ENCODE measurements around the gene ARHGAP23.
A peak's percentile ranks its signal among the peaks of the same experiment; 100 is the strongest.
"Not testable (repeated sequence)": the region's sequence is repeated elsewhere in the genome, so short reads cannot be mapped to it uniquely, and the experiment has no call there.

ARHGAP23 gene

DNA sequence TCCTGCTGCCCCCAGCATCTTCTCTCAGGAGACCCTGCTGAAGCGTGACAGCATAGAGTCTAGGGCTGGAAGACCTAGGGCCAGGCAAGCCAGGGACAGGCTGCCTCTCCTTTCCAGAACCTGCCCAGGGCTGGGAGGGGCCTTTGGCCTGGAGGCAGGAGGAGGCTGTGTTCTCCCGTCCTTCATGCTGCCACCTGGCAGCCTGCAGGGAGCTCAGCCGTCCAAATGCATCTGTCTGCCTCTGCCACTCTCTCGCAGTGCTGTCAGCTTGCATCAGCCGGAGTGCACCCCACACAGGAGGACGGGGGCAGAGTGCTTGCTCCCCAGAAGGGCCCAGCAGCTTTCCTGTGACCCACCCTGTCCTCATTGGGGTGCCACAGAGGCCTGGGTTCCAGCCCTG, 31.3 kb downstream of the ARHGAP23 start:
- FAIRE-seq: no peak
- no peak for DNase-seq (ENCODE audit: low spot score)

DNA sequence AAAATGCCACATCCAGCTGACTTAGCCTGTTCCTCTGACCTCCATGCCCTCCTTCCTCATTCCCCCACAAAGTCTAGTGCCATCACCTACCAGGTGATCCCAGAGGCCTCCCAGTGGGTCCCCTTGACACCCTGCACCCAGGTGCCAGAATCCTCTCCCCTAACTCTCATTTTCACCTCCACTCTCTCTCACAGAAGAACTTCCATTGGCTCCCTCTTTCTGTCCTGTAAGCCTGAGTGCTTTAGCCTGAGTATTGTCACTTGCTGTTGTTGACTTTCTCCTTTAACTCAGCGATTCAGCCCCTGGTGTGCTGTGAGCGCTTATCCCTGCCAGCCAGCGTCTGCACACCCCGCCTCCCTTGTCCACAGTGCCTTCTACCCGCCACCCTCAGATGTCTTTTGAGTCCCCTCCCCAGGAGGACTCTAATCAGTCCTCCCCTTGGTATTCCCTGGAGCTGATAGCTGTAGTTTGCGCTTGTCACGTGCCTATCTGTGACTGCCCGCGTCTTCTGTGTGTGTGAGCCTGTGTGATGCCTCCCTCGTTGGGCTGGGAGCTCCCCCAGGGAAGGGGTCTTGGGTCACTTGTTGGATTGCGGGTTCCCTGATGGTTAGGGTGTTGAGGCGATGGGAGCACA, 31.9 kb downstream of the ARHGAP23 start:
- DNase-seq (ENCODE audit: low spot score): no peak
- no peak for FAIRE-seq

DNA sequence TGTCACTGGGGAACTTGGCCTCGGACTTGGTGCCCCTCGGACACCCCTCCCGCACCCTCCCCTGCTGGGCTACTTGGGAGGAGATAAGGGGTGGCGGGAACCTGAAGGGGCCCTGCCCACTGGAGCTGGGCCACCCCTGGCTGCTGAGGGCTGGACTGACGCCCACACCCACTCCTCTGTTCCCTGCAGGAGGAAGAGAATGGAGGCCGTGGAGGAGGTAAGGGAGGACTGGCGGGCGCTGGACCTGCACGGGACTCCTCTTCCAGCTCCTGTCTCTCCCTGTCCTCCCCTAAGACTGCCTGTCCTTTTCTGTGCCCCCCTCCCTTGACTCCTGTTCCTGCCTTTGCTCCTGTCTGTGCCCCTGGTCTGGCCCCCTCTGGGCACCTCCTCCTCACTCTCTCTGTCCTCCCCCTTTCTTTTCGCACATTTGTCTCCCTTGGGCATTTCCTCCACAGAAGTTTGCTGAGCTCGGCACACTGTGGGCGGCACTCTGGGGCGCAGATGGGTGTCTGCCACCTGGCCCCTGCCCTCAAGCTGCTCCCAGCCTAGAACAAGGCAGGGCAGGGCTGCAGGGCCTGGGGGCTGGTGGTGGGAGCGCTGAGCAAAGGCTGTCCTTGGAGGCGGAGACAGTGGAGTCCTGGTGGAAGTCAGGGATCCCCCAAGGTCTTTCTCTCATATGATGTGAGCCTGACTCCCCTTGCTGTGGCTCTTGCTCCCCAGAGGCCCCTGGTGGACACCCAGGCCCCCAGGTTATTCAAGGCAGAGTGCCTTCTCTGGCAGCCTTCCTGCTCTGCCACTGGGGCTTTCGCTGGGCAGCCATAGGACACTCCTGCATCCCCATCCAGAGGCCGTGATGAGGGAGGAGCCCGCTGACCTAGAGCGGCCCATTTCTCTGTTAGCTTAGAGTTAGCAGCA, 32.7 kb downstream of the ARHGAP23 start:
- DNase-seq (ENCODE audit: low spot score) (no peak), FAIRE-seq (no peak)

DNA sequence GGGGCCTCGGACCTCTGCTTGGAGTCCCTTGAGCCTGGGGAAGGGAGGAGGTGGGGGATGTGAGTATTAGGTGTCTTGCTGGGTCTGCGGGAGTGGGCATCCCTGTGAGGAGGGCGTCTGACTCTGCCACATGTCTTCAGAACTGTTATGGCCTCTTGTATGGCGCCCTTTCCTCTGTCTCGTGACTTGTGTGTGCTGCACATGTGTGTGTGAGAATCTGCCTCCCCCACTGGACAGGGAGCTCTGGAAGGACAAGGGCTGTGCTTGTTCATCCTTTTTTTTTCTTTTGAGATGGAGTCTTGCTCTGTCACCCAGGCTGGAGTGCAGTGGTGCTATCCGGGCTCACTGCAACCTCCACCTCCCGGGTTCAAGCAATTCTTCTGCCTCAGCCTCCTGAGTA, 33.4 kb downstream of the ARHGAP23 start:
- DNase-seq (ENCODE audit: low spot score): no peak
- FAIRE-seq: no peak

DNA sequence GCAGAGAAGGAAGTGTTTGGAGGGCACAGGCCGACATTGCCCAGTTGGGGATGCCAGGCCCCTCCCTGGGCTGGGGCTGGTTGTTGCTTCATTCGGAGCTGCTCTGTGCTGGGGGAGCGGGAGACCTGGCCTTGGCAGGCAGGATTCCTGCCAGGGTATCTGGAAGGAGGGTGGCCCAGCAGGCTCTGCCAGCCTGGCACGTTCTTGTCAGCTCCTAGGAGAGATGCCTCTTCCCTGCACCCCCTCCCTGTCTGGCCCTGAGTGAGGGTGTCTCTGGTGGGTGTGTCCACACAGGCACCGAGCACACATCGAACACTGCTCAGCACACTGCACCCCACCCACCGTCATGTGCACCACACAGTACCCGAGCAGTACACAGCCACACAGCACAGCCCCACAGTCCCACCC, 35.2 kb downstream of the ARHGAP23 start:
- no peak for FAIRE-seq
- no peak for DNase-seq (ENCODE audit: low spot score)

DNA sequence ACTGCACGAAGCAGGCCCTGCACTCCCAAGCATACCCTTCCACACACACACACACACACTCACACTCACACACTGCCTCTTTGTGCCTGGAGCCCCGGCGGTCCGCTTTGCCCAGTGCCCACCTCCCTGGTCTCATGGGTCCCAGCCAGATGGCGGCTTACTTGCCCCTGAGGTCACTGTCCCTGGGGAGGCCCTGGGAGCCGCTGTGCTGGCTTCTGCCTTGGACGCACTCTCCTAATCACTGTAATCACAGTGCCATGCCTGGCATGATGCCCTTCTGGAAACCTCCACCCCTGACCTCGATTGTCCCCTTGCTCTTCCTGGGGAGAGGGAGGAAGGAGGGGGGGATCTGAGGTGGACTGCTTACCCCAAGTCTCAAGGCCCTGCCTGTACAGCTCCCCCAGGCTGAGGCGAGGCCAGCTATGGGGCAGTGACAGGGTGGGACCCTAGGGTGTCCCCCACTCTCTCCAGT, 36.0 kb downstream of the ARHGAP23 start:
- no peak for DNase-seq (ENCODE audit: low spot score)

DNA sequence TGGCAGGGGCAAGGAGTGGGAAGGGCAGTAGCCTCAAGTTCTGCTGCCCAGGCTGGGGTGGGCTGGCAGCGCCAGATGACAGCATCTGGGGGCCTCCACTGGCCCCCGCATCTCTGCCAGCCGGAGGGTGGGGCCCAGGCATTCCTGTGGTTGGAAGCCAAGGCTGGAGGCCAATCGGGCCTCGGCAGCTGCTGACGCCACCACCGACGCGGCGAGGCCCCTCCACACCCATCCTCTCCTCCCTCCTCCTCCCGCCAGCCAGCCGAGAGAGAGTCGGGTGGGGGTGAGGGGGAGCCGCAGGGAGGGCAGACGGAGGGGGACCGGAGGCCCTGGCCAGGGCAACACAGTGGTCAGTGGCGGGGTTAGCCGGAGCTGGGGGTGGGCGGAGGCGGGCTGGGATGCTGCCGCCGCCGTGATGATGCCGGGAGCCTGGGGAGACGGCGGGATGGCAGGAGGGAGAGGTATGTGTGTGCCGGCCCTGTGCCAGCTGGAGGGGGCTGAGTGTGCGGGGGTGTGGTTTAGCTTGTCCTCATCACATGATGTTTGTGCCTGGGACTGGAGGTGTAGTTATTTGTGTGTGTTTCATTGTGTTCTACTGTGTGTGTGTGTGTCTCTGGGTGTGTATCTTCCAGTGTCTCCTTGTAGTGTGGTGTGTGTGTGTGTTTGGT, 36.6 kb downstream of the ARHGAP23 start:
- DNase-seq (ENCODE audit: low spot score) (peak; percentile 94), FAIRE-seq (no peak)

More for the DNA sequence above, 36.0 kb downstream of the ARHGAP23 start:
- no peak for FAIRE-seq

DNA sequence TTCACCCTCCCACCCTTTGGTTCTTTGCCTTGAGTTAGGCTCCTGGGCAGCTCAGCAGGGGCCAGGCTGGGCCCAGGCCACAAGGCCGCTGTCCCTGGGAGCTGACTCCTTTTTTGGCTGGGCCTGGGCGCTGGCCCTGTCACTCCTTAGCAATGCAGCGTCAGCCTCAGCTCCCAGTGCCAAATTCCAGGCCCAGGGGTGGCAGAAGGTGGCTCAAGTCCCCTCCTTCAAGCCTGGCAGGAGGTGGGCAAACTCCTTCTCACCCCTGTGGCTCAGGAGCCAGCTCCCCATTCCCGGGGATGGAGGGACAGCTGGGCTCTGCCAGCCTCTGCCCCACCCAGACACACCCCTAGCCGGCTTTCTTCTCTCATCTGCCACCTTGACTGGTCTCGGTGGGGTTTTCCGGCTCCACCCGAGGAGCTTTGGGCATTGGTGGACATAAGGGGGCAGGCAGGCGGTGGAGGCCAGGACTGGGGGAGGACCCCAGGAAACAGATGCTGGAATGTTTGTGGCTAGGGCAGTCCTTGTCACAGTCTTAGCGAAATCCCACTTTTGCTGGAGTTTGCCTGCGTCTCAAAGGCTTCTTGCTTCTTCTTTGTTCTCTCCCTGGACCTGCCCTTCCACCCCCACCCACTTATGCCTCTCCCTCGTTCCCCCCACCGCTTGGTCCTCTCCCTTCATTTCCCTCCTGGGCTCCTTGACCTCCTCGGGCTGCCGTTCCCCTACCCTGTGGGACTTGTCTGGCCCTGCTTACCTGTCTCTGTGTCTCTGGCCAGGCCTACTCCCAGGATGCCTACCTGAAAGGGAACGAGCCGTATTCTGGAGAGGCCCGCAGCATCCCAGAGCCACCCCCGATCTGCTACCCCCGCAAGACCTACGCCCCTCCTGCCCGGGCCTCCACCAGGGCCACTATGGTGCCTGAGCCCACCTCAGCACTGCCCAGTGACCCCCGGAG, 37.4 kb downstream of the ARHGAP23 start:
- no peak for FAIRE-seq
- DNase-seq (ENCODE audit: low spot score): peak; percentile 51

DNA sequence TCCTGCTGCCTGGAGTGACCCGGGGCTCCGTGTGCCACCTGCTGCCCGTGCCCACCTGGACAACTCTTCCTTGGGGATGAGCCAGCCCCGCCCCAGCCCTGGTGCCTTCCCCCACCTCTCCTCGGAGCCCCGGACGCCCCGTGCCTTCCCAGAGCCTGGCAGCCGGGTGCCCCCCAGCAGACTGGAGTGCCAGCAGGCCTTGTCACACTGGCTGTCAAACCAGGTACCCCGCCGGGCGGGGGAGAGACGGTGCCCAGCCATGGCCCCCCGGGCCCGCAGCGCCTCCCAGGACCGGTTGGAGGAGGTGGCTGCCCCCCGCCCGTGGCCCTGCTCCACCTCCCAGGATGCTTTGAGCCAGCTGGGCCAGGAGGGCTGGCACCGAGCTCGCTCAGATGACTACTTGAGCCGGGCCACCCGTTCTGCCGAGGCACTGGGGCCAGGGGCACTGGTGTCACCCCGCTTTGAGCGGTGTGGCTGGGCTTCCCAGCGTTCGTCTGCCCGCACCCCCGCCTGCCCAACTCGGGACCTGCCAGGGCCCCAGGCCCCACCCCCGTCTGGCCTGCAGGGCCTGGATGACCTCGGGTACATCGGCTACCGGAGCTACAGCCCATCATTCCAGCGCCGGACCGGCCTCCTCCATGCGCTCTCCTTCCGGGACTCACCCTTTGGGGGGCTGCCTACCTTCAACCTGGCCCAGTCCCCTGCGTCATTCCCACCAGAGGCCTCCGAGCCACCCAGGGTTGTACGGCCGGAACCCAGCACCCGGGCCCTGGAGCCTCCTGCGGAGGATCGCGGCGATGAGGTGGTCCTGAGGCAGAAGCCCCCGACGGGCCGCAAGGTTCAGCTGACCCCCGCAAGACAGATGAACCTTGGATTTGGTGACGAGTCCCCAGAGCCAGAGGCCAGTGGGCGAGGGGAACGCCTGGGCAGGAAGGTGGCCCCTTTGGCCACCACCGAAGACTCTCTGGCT, 38.4 kb downstream of the ARHGAP23 start:
- DNase-seq (ENCODE audit: low spot score) (no peak), FAIRE-seq (no peak)

DNA sequence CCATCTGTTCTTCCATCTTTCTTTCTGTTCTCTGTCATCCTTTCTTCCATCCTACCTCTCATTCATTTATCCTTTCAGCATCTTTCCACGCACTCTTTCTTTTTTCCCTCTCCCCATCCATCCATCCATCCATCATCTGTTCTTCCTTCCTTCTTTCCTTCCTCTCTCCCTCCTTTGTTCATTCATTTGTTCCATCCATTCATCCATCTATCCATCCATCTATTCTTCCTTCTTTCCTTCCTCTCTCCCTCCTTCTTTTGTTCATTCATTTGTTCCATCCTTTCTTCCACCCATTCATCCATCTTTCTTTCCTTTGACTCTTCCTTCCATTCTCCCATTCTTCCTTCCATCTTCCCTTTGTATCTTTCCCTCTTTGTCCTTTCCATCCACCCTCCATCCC, 39.2 kb downstream of the ARHGAP23 start:
- FAIRE-seq: no peak
- DNase-seq (ENCODE audit: low spot score): no peak

DNA sequence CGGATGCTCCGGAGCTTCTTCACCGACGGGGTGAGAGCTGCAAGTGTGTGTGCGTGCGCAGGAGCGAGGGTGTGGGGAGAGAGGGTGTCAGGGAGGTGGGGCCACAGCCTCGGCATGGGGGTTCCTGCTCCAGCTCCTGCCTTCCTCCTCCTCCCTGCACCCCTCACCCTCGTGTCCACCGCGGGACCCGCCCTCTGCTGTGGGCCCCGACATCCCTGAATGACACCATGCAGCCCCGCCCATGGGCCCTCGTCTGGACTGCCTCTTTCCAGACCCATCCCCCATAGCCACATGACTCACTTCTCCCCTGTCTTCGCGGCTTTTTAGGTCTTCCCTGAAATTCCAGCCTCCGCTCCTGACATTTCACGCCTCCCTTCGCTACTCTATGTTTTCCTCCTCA, 41.6 kb downstream of the ARHGAP23 start:
- no peak for FAIRE-seq
- peak; percentile 46 for DNase-seq (ENCODE audit: low spot score)

DNA sequence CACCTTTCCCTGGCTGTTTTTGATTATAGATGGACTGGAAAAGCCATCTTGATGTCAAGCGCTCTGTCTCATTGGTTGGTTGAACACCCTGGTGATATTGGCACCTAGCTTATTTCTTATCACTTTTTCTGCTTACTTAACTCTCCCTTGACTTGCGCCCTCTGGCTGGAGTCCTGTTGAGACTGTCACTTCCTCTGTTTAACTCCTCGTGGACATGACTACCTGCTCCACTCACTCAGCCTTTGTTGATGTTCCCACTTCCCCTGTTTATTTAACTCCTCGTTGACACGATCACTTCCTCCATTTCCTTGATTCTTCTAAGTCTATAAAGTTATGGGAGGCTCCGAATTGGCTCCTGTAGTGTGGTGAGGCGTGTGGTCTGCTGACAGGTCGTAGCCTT, 43.0 kb downstream of the ARHGAP23 start:
- not testable (repeated sequence) for FAIRE-seq; DNase-seq (ENCODE audit: low spot score)

DNA sequence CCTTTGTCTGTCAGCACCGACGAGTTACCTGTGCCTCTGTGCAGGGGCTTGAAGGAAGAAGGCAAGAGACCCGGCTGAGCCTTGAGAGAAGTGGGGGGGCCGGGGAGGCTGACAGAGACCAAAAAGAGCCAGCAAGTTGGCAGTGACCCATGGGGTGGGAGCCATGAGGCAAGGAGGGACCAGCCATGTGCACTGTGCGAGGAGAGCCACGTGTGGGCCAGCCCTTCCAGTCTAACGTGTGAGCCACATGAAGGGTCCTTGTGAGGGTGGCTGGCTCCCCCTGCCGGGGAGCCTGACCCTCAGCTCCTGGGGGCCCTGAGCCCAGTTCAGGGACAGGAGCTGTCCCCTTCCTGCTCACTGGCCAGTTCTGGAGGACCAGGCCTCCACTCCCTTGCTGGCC, 46.4 kb downstream of the ARHGAP23 start:
- FAIRE-seq; DNase-seq (ENCODE audit: low spot score): not testable (repeated sequence)

DNA sequence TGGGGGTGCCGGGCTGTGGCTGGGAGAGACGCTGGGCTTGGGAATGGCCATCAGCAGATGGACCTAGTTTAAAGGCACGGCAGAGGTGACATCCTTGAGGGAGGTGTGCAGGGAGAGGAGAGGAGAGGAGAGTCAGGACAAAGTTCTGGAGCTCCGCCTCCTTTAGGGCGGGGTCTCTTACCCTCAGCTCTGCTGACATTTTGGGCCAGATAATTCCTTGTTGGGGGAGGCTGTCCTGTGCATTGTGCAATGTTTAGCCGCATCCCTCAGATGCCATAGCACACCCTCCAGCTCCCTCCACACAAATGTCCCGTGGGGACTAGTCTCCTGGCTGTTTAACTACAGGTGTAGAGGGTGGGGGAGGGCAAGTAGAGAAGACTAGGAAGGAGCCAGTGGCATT, 48.3 kb downstream of the ARHGAP23 start:
- DNase-seq (ENCODE audit: low spot score) (no peak), FAIRE-seq (no peak)

DNA sequence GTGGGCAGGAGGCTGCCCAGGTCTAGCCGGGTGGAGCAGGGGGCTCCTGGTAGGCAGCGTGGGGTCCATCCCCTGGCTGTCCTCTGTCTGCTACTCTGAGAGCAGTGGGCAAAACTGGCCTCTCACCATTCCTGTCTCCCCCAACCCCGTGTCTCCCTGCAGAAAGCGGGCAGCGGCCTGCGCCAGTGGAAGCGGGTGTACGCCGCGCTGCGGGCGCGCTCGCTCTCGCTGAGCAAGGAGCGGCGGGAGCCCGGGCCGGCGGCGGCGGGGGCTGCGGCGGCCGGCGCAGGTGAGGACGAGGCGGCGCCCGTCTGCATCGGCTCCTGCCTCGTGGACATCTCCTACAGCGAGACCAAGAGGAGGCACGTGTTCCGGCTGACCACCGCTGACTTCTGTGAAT, 49.2 kb downstream of the ARHGAP23 start:
- FAIRE-seq: not testable (repeated sequence)

DNA sequence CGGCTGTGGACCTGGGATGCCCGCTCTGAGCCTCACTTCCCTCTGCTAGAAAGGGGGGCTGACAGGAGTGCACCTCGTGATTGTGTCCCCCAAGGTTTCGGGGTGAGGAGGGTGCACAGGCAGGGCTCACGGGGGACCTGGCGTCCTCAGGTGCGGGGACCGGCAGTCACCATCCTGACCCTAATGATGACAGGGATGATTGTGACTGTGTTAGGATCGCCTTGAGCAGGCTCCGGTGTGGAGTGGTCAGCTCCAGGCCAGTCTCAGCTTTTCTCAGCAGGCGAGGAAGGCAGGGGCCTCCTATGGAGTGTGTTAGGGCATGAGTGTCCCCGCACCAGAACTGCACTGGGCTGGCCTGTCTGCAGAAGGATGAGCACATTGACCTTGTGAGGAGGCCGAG, 49.7 kb downstream of the ARHGAP23 start:
- FAIRE-seq; DNase-seq (ENCODE audit: low spot score): not testable (repeated sequence)

More for the DNA sequence above, 49.2 kb downstream of the ARHGAP23 start:
- DNase-seq (ENCODE audit: low spot score): not testable (repeated sequence)

DNA sequence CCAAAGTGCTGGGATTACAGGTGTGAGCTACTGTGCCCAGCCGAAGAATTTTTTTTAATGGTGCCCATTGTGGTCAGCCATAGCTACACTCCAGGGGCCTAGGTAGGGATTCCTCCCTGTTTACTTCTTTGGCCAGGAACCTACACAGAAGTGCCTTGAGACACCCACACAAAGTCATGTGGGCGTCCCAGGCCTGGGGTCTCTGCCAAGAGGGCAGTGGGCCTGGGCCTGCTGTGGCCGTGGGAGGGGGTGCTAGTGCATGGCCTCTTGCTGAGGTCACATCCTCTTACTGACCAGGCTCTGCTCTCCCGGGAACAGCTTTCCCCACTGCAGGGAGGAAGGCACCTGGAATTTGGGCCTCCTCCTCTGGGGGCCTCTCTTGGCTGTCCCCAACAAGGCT, 50.4 kb downstream of the ARHGAP23 start:
- FAIRE-seq; DNase-seq (ENCODE audit: low spot score): not testable (repeated sequence)

DNA sequence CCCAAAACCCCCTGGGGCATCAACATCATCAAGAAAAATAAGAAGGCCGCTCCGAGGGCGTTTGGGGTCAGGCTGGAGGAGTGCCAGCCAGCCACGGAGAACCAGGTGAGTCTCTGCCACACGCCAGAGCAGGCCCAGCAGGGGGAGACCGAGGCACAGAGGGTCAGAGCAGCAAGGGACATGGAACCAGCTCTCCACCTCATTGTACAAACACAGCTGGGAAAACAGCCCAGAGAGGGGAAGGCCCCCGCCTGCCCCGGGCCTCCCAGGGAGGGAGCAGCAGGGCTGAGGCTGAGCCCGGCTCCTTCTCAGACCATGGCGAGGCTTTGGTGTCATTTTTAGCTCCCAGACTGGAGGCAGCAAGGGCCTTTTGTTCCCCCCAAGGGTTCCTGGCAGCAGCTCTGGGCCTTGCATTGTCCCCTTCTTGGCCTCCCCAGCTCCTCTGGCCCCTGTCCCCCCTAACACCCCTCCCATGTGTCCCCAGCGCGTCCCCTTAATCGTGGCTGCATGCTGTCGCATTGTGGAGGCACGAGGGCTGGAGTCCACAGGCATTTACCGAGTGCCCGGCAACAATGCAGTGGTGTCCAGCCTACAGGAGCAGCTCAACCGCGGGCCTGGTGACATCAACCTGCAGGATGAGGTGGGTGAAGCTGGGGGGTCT, 53.9 kb downstream of the ARHGAP23 start:
- not testable (repeated sequence) for DNase-seq (ENCODE audit: low spot score); FAIRE-seq

DNA sequence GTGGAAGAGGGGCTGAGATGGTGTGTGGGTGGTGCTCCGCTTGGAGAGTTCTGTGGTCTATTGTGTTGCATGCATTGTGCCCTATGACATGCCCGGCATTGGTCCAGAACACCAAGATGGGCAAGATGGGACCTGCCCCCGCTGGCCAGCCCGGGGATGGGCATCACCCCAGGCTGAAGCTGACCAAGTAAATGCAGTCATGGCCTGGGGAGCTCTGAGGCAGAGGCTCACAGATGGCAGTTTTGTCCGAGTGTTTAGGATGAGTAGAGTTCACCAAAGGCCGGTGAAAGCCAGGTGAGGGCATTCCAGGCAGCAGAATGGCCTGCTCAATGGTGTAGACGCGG, 54.4 kb downstream of the ARHGAP23 start:
- DNase-seq (ENCODE audit: low spot score); FAIRE-seq: not testable (repeated sequence)

Measured in urothelium cell line (cell line).